ENCODE results near the gene IL36B. TPM values are rescaled to one million over a fixed set of nuclear protein-coding genes. Genes with fewer than 3 reads are reported as not detected.

IL36B gene
- polyA plus RNA-seq, 1 of the 3 experiments (the other 2 are of a cell fraction) = not detected

DNA sequence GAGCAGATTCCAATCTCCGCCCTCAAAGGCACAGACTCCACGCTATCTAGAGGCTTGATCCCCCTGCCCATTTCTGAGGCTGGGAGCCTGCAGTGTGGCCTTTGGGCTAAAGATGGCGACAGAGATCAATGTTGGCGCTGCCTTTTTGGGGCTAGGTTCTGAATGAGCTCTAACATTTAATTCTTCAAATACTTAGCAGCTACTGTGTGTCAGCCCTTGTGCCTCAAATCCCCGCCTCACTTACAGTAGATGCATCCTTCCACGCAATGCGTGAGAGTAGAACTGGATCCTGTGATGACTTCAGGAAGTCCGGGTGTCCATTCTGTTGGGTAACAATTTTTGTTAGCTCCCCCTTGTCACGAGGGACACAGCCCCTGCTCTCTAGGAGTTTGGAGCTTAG is 27.5 kb upstream of the IL36B start:
- POLR2A ChIA-PET = no interaction called here
- CTCF ChIA-PET = interaction anchor here (0.9 to 2.5 kb wide), 11 partner anchors 9 to 119 kb away, joined by 3 to 9 read pairs (median 4); partner anchors contain the start of genes IL1F10 and IL36RN
- peak; percentile 40 for DNase-seq
- Histone ChIP-seq H3K4me2 (no peak overlapping the region), H3K9me3 (no peaks in the 10 kb centered on the region), H3K4me3 (ENCODE audit: low read depth in 2 of 2, low read length in 1 of 2) (no peak overlapping the region), H3K27ac (ENCODE audit: low read depth in 2 of 2, low read length in 1 of 2) (no peak overlapping the region), H3K79me2 (ENCODE audit: insufficient read depth) (no peaks in the 10 kb centered on the region), H4K20me1 (ENCODE audit: insufficient read depth) (no peaks in the 10 kb centered on the region), H2AFZ (ENCODE audit: low read depth) (no peak overlapping the region), H3K36me3 (replicated peaks in 1 of 2; ENCODE audit: control insufficient read depth in 1 of 2, insufficient read depth in 2 of 2, low read length in 1 of 2) (no peaks in the 10 kb centered on the region), H3K9ac (no peak overlapping the region), H3F3A (replicated peaks; ENCODE audit: insufficient read depth) (no peaks in the 10 kb centered on the region), H3K4me1 (ENCODE audit: control insufficient read depth in 1 of 2, insufficient read depth in 2 of 2, low read depth in 1 of 2, low read length in 1 of 2) (no peaks in the 10 kb centered on the region), H3K27me3 (ENCODE audit: insufficient read depth) (no peaks in the 10 kb centered on the region; the same call in 1 of the 2 replicates), H3K9me2 (no peaks in the 10 kb centered on the region)
- TF ChIP-seq SMC3 (IDR thresholded peaks at IDR 0.05; ENCODE audit: low read depth, low read length) (peak; percentile 12; the same call in 1 of the 2 replicates), MXI1 (IDR thresholded peaks at IDR 0.05; ENCODE audit: low read depth, low read length) (no peak), RAD21 (IDR thresholded peaks at IDR 0.05; ENCODE audit: low read length) (peak; percentile 52), GATA2 (CRISPR knock-in tag; IDR thresholded peaks at IDR 0.05) (no peak)
- TF ChIP-seq, protein P1, sequence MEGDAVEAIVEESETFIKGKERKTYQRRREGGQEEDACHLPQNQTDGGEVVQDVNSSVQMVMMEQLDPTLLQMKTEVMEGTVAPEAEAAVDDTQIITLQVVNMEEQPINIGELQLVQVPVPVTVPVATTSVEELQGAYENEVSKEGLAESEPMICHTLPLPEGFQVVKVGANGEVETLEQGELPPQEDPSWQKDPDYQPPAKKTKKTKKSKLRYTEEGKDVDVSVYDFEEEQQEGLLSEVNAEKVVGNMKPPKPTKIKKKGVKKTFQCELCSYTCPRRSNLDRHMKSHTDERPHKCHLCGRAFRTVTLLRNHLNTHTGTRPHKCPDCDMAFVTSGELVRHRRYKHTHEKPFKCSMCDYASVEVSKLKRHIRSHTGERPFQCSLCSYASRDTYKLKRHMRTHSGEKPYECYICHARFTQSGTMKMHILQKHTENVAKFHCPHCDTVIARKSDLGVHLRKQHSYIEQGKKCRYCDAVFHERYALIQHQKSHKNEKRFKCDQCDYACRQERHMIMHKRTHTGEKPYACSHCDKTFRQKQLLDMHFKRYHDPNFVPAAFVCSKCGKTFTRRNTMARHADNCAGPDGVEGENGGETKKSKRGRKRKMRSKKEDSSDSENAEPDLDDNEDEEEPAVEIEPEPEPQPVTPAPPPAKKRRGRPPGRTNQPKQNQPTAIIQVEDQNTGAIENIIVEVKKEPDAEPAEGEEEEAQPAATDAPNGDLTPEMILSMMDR (IDR thresholded peaks at IDR 0.05) = peak; percentile 64
- 3% methylated on average over 7 of the region's 9 CpGs for WGBS (ENCODE audit: low lambda C conversion rate)

DNA sequence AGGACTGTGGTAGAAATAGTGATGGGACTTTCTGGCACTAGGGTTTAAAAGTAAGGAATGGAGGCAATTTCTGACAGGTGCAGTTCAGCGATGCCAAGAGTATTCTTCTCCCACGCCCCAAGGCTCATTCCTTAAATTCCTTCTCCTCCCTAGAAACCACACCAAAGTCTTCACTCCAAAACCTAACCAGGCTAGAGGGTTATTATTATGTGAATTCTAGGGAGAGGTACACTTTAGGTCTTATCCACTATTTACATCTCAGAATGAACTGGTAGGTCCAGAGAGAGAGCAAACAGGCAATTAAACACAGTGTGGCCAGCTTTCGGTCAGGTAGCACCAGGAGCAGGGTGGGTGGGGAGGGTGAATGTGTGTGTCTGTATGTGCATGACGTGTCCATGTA is 26.5 kb upstream of the IL36B start:
- Histone ChIP-seq H3K9me2 (no peaks in the 10 kb centered on the region), H3K79me2 (ENCODE audit: insufficient read depth) (no peaks in the 10 kb centered on the region), H3K4me2 (no peak overlapping the region), H3K9me3 (no peaks in the 10 kb centered on the region), H3K9ac (no peak overlapping the region), H3K27me3 (ENCODE audit: insufficient read depth) (no peaks in the 10 kb centered on the region; the same call in 1 of the 2 replicates), H3K4me3 (ENCODE audit: low read depth in 2 of 2, low read length in 1 of 2) (no peak overlapping the region), H3F3A (replicated peaks; ENCODE audit: insufficient read depth) (no peaks in the 10 kb centered on the region), H2AFZ (ENCODE audit: low read depth) (no peak overlapping the region), H4K20me1 (ENCODE audit: insufficient read depth) (no peaks in the 10 kb centered on the region), H3K27ac (ENCODE audit: low read depth in 2 of 2, low read length in 1 of 2) (no peak overlapping the region), H3K4me1 (ENCODE audit: control insufficient read depth in 1 of 2, insufficient read depth in 2 of 2, low read depth in 1 of 2, low read length in 1 of 2) (no peaks in the 10 kb centered on the region), H3K36me3 (replicated peaks in 1 of 2; ENCODE audit: control insufficient read depth in 1 of 2, insufficient read depth in 2 of 2, low read length in 1 of 2) (no peaks in the 10 kb centered on the region)
- DNase-seq = no peak
- 15% methylated on average over 4 of the region's 4 CpGs for WGBS (ENCODE audit: low lambda C conversion rate)
- CTCF ChIA-PET = interaction anchor here (0.7 to 2.5 kb wide), 5 partner anchors 10 to 120 kb away, joined by 4 to 9 read pairs (median 6); no protein-coding TSS in a partner anchor
- POLR2A ChIA-PET = no interaction called here
- no peak for TF ChIP-seq RAD21 (IDR thresholded peaks at IDR 0.05; ENCODE audit: low read length)
- TF ChIP-seq, protein P2, sequence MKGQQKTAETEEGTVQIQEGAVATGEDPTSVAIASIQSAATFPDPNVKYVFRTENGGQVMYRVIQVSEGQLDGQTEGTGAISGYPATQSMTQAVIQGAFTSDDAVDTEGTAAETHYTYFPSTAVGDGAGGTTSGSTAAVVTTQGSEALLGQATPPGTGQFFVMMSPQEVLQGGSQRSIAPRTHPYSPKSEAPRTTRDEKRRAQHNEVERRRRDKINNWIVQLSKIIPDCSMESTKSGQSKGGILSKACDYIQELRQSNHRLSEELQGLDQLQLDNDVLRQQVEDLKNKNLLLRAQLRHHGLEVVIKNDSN (IDR thresholded peaks at IDR 0.05; ENCODE audit: borderline replicate concordance, low read depth) = no peak
- TF ChIP-seq, protein P3, sequence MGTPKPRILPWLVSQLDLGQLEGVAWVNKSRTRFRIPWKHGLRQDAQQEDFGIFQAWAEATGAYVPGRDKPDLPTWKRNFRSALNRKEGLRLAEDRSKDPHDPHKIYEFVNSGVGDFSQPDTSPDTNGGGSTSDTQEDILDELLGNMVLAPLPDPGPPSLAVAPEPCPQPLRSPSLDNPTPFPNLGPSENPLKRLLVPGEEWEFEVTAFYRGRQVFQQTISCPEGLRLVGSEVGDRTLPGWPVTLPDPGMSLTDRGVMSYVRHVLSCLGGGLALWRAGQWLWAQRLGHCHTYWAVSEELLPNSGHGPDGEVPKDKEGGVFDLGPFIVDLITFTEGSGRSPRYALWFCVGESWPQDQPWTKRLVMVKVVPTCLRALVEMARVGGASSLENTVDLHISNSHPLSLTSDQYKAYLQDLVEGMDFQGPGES (IDR thresholded peaks at IDR 0.05; ENCODE audit: low read depth, low read length) = no peak
- TF ChIP-seq SIN3A (IDR thresholded peaks at IDR 0.05; ENCODE audit: borderline replicate concordance, low read depth, low read length) = no peak
- TF ChIP-seq, protein P4, sequence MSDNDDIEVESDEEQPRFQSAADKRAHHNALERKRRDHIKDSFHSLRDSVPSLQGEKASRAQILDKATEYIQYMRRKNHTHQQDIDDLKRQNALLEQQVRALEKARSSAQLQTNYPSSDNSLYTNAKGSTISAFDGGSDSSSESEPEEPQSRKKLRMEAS (IDR thresholded peaks at IDR 0.05; ENCODE audit: low read depth) = no peak
